ENCODE data around the gene IZUMO4.
"Not testable (repeated sequence)": the region's sequence is repeated elsewhere in the genome, so short reads cannot be mapped to it uniquely, and the experiment has no call there.

Gene IZUMO4

DNA sequence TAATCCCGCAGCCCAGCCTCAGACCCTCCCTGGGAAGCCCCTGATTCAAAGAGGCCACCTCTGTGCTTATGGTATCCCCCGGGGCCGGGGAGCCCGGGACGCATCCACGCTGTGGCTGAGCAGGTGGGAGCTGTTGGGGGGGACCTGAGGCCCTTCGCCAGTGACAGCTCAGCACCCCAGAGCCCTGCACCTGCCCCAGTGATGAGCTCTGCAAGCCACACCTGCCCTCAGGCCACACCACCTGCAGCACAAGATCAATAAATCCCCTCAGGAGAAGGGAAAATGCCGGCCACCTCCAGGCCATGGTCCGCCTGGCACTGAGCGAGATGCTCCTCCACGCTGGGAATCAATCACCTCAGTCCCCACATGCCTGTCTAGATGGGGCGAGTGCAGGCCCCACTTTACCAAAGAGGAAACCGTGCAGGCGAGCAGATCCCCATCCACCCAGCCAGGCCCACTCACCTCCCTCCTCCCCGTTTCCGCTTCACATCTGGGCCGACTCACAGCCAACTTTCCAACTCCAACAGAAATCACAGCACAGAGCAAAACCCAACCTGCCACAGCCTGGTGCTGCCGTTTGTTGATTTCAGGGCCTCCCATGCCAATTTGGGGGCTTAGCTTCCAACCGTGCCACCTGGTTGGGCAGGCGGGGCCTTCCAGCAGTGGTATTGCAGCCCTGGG lies 13.4 kb upstream of the IZUMO4 start:
- peak; percentile 51 to 74 for DNase-seq

DNA sequence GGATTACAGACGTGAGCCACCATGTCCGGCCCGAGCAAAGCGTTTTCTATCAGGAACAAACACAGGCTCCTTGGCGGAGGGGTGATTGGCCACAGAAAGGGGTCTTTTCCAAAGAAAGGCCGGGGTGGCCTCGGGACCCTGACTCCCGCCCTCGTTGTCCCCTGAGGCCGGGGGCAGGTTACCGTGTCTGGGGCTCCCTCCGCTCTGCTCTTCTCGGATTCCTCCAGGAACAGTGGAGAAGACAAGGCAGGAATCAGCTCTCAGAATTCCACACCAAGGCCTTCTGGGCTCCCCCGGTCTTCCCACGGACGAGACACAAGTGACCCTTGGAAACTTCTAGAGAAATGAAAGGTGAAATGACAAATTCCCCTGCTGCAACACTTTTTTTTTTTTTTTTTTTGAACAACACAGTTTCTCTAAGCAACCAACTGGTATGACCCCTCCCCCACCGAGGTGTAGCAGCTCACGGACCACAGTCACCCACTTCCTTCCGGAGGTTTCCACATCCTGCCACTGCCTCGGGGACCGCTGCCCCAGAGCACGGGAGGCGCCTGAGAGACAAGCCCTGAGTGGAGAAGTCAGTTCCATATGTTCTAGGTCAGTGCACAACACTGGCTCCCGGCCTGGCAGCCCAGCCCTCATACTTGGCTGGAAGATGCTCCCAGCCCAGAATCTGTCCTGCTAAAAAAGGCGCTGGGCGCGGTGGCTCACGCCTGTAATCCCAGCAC lies 11.6 kb upstream of the IZUMO4 start:
- peak; percentile 96 for DNase-seq

- DNase-seq: peak in 1 of 2 donors; percentile 45
These were observed 9.8 kb upstream of the IZUMO4 start for GRCh38 chr19:2086695-2087620.

DNA sequence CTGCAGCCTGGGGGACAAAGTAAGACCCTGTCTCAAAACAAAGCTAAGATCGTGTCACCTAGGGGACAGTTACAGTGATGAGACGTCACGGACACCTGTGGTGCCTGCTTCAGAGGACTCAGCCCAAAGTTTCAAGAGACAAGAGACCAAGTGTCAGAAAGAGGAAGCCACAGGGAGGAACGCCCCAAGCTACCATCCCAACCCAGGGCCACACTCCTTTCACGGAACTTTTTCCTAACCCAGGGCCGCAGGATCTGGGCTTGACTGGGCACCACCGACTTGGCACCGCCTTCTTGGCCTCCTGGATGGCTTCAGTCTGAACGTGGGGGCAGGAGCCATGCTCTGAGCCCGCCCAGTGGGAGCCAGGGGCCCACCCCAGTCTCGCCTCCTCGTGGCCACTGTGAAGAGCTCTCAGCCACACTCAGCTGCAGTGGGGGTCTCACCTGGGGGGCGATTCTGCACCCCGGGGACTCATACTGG lies 9.1 kb upstream of the IZUMO4 start:
- peak; percentile 50 to 72 for DNase-seq

- peak in 1 of 2 donors; percentile 27 for DNase-seq
These were observed 7.6 kb upstream of the IZUMO4 start for GRCh38 chr19:2089001-2089711.

- no peak for DNase-seq
These were observed 7.0 kb upstream of the IZUMO4 start for GRCh38 chr19:2089727-2090053.

- DNase-seq: not testable (repeated sequence)
These were observed 4.7 kb upstream of the IZUMO4 start for GRCh38 chr19:2091926-2092525.

- DNase-seq: peak; percentile 86 to 91
These were observed 658 bp upstream of the IZUMO4 start, which contains the start of gene MOB3A for GRCh38 chr19:2096034-2096479. Gene MOB3A (minus strand): TSS chr19:2096326. CDS start chr19:2078560, 17,766 bp downstream.

DNA sequence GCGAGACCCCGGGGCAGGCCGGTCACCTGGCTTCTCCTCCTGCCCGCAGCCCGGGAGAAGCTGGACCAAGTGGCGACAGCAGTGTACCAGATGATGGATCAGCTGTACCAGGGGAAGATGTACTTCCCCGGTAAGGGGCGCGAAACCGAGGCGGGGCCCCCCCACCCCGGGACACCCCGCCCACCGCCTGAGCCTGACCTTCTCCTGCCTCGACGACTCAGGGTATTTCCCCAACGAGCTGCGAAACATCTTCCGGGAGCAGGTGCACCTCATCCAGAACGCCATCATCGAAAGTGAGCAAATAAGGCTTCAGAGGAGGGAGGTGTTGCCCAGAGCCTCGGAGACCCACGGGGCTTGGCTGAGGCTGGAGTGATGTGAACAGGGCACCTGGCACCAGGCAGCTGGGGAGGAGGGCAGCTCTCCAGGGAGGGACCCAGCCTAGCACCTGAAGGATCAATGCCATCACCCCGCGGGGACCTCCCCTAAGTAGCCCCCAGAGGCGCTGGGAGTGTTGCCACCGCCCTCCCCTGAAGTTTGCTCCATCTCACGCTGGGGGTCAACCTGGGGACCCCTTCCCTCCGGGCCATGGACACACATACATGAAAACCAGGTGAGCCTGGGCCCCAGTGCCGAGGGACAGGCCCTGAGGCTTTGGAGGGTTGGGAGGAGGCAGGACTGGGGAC lies 629 bp downstream of the IZUMO4 start:
- DNase-seq: peak; percentile 52 to 76

- DNase-seq: no peak
These were observed 1.2 kb downstream of the IZUMO4 start for GRCh38 chr19:2097886-2098327.

DNA sequence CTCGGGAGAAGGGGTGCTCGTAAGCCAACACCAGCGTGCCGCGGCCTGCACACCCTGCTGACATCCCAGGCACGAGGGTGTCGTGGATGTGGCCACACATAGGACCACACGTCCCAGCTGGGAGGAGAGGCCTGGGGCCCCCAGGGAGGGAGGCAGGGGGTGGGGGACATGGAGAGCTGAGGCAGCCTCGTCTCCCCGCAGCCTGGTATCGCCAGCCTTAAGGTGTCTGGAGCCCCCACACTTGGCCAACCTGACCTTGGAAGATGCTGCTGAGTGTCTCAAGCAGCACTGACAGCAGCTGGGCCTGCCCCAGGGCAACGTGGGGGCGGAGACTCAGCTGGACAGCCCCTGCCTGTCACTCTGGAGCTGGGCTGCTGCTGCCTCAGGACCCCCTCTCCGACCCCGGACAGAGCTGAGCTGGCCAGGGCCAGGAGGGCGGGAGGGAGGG lies 2.4 kb downstream of the IZUMO4 start:
- DNase-seq: no peak

DNA sequence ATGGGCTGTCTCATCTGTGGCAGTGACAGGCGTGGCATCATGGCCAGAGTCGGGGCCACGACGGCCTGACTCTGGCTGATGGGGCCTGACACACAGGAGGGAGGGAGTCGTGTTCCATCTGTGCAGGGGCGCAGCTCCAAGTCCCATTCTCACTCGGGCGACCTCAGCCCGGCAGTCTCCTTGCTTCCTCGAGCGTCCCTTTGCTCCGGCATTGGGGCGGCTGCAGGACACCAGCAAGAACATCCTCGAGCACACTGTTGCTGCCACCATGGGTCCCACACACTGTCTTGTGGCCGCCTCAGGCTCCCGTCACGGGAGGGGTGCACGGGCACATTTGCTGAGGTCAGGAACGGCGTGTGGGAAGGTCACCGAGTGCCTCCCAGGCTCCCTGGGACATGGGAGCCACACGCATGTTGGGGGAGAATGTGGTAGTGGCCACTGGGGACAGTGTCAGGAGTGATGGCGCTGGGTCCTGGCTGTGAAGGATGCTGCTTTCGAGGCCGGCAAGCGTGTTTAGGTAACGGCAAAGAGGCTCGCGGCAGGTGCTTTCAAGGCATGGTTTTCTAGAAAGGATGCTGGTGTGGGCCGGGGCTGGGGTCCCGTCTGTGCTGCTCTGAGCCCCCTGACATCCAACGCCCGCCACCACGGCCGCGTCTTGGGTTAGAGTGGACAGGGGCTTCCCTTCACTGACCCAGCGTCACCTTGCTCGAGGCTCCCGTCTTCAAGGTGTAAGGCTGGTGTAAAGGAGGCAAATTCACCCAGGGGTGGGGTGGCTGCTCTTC lies 3.4 kb downstream of the IZUMO4 start:
- no peak for DNase-seq

DNA sequence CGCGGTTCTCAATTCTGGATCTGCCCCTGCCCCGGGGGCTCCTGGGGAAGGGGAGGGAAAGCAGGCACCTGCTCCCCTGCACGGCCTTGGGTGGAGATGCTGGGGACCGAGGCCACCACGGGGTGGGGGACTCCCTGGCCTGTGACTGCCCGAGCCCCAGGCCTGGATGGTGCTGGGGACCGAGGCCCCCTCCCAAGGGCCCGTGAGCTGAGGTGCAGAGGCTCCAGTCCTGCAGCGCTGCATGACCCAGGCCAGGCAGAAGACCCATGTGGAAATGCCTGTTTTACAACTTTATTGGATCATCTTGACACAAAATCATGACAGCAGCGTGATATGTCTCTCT lies 4.0 kb downstream of the IZUMO4 start:
- DNase-seq: no peak

DNA sequence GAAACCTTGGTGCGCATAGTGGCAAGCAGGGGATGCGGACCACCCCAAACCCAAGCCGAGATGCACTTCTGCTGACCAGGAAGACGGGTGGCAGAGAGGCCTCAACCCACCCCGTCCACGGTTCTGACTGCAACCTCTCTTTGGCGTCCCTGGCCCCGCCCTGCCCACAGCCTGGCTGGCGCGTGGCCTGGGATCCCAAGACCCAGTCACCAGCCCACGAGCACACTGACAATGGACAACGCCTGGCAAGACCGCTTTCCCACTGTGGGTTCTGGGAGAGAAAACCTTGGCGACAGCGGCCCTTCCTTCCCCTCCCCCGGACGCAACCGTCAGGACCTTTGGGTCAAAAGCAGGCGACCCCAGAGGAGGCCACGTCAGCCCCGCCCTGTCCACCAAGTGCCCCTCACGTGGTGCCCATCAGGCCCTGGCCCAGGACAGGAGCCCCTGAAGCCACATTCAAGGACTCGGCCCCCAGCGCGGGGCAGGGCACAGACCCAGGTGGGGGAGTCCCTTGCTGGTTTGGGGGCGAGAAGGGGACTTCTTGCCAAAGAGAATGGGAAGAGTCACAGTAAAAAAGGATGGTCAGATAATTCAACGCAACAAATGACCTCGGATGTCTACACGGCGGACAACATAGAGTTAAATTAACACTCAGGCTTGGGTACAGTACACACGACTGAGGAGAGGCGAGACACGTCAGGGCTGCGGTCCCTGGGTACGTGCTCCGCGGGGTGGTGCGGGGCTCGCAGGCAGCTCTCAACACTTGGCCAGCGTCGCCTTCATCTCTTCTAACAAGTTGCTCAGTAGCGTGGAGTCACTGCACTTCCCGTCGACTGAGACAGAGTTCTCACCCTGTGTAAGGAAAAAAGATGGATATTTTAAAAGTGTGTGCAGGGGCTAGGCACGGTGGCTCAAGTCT lies 5.0 kb downstream of the IZUMO4 start:
- DNase-seq: no peak

GRCh38 chr19:2103045-2103707 lies 6.5 kb downstream of the IZUMO4 start:
- no peak for DNase-seq

DNA sequence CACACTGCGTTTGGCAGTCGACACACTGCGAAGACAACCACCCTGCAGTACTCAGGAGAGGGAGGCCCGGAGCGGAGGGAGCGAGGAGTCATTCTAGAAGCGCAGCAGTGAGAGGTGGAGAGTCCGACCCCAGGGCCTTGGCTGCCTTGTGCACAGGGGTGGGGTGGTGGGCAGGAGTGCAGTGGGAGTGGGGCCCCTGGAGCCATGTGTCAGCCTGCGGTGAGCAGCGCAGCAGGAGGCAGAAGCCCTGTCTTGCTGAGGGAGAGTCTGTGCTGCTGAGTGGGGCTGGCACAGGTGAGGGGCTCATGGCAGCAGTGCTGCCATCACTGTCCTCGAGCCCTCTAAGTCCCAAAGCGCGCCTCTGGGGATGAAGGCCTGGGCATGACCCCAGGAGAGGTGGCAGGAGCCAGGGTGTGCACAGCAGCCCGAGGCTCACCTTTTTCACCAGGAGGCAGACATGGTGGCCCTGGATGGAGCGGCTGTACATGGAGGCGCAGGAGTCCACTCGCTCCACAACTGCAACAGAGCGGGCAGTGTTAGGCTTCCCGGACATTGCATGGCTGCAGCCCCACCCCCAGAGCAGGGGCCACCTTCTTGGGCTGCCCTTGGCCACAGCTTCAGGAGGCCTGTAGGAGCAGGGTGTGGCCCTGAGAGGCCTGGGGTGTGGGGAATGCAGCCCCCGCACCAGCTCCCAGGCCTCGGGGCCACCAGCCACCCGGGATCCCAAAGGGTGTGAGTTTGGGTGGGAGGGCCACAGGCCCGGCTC lies 11.7 kb downstream of the IZUMO4 start:
- DNase-seq: no peak

DNA sequence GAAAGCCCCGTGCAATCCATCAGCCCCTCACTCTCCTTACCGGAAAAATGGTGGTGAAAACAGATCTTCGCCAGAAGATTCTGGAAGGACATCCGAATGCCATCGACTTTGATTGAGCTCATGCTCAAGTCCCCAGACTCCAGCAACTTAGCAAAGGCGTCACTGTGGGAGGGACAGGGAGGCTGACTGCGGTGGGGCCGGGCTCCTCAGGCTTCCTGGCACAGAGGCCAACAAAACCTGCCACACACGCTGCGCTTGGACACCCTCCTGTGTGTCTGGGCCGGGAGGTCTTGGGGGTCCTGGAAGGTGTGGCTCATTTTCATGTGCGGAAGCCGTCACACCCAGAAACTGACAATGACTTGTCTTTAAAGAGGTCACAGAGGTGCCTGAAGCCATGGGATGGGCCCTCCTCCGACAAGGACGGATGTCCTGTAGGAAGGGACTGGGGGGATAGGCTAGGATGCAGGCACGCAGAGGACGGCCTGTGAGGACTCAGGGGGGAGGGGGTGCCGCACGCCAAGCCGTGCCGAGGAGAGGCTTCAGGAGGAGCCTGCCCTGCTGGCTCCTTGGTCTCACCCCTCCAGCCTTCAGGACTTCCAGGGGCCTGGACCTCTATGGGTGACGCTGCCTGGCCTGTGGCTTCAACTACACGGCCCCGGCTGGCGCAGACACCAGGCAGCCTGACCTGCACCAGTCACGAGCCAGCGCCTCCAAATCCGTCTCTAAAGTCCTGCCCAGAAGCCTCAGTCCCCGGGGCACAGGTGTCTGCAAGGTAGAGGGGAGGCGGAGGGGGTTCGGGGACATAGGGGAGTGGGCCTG lies 12.5 kb downstream of the IZUMO4 start:
- no peak for DNase-seq
